ENCODE results near the gene FAM110C.
"Not testable (repeated sequence)": the region's sequence is repeated elsewhere in the genome, so short reads cannot be mapped to it uniquely, and the experiment has no call there.

Gene FAM110C

DNA sequence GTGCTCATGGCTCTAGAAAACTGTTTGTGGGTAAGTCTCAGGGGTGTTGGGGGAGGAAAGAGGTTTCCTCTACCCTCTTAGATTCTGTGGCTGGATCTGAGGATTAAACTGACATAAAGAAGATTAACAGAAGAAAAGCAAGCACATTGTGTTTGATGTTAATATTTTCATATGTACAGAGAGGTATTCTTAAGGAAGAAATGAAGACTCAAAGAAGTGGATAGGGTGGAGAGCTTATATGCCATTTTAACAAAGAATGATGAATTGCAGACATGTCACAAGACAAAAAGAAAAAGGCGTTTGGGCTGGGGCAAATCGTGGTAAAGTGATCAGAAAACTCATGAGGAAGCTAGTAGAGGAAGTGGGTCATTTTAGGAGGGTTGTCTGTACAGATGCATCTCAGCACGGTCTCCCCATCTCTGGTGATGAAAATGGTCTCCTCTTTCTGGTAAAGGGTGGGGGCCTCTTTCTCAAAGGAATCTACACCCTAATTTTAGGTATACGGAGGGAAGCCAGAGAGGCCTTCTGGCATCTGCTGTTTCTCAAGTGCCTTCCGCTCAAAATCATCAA, 17.8 kb downstream of the FAM110C start:
- H3K4me3 ChIP-seq (ENCODE audit: low read depth, low read length): no peak overlapping the region
- TF ChIP-seq, protein P1, sequence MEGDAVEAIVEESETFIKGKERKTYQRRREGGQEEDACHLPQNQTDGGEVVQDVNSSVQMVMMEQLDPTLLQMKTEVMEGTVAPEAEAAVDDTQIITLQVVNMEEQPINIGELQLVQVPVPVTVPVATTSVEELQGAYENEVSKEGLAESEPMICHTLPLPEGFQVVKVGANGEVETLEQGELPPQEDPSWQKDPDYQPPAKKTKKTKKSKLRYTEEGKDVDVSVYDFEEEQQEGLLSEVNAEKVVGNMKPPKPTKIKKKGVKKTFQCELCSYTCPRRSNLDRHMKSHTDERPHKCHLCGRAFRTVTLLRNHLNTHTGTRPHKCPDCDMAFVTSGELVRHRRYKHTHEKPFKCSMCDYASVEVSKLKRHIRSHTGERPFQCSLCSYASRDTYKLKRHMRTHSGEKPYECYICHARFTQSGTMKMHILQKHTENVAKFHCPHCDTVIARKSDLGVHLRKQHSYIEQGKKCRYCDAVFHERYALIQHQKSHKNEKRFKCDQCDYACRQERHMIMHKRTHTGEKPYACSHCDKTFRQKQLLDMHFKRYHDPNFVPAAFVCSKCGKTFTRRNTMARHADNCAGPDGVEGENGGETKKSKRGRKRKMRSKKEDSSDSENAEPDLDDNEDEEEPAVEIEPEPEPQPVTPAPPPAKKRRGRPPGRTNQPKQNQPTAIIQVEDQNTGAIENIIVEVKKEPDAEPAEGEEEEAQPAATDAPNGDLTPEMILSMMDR (IDR thresholded peaks at IDR 0.05; ENCODE audit: borderline replicate concordance, insufficient read depth, low read depth, low read length): no peak

DNA sequence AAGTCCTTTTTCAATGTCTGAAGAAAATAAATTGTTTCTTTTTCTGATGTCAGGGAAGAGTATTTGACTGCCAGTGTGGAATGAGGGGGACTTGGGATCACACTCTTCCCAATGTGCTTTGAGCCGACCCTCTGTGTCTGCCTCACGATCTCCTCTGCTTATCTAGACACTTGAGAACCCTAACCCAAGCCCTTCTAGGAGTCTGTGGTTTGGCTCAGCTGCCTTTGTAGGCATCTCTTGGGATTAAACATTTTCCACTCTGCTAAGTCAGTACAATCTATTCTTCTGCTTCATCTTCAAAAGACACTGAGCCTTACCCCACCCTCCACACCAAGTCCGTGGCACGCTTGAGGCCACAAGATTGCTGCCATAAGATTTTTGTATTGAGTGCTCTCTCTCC, 19.4 kb downstream of the FAM110C start:
- TF ChIP-seq, protein P1 (IDR thresholded peaks at IDR 0.05; ENCODE audit: borderline replicate concordance, insufficient read depth, low read depth, low read length): no peak
- no peak overlapping the region for H3K4me3 ChIP-seq (ENCODE audit: low read depth, low read length)

DNA sequence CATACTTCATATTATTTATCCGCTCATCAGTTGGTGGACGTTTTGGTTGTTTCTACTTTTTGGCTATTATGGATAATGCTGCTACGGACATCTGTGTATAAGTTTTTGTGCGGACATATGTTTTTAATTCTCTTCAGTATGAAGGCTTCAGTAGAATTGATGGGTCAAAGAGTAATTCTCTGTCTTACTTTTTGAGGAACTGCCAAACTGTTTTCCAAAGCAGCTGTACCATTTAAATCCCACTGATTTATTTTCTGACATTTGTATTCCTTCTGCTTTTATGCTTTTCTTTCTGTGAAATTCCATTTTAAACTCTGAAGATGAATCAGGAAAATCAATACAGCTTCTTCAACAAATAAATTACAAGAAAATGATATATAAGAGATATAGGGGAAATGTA, 20.8 kb downstream of the FAM110C start:
- TF ChIP-seq, protein P1 (IDR thresholded peaks at IDR 0.05; ENCODE audit: borderline replicate concordance, insufficient read depth, low read depth, low read length): no peak
- no peak overlapping the region for H3K4me3 ChIP-seq (ENCODE audit: low read depth, low read length)

DNA sequence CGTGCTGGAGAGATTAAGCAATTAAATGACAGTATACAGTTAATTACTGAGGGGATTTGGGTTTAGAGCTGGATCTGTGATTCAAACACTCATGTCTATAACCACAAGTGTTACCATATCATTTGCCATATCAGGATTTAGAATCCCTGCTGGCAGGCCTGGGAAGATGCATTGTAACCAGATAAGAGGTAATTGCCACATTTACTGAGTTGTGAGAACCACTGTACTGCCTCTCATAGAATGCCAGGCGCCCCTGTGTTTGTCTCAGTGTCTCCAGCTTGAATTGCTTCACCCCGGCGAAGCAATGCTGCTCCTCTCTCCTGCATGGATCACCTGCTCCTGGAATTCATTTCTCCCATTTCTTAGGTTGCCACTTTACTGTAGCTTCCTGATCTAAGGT, 21.7 kb downstream of the FAM110C start:
- H3K4me3 ChIP-seq (ENCODE audit: low read depth, low read length): not testable (repeated sequence)

DNA sequence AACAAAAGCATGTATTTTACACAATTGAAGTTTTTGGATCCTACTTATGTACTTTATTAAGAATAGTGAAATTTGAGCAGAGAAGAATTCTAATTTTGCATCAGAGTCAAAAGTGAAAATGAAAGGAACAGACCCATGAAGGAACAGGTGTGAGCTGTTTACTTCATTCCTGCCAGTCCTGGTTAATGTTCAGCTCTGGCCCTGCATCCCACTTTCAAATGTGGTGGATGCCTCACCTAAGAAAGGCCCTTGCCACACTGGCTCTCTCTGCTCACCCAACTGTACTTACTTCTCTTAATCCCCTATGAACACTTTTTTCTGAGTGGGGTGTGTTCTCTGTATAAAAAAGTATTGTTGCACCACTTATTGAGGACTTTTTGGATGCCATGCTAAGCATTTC, 22.2 kb downstream of the FAM110C start:
- TF ChIP-seq, protein P1 (IDR thresholded peaks at IDR 0.05; ENCODE audit: borderline replicate concordance, insufficient read depth, low read depth, low read length): no peak
- no peak overlapping the region for H3K4me3 ChIP-seq (ENCODE audit: low read depth, low read length)

DNA sequence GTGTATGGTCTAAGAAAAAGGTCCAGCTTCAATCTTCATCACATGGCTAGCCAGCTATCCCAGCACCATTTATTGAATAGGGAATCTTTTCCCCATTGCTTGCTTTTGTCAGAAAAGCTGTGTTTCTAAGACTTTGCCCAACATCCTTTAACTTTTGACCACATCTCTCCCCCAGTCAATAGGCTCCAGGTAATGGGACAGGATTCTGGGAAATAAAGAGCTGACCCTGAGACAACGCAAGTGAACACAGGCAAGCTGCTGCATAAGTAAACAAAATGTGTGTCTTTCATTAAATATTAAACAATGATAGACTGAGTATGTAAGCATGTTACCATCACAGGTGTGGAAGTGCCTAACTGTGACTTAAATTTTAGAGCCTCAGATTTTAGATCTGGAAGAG, 23.0 kb downstream of the FAM110C start:
- TF ChIP-seq, protein P1 (IDR thresholded peaks at IDR 0.05; ENCODE audit: borderline replicate concordance, insufficient read depth, low read depth, low read length): no peak
- no peak overlapping the region for H3K4me3 ChIP-seq (ENCODE audit: low read depth, low read length)

DNA sequence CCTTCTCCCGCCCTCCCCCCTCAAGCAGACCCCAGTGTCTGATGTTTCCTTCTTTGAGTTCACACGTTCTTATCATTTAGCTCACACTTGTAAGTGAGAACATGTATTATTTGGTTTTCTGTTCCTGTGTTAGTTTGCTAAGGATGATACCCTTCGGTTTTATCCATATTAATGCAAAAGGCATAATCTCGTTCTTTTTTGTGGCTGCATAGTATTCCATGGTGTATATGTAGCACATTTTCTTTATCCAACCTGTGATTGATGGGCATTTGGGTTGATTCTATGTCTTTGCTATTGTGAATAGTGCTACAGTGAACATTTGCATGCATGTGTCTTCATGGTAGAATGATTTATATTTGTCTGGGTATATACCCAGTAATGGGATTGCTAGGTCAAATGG, 24.1 kb downstream of the FAM110C start:
- not testable (repeated sequence) for H3K4me3 ChIP-seq (ENCODE audit: low read depth, low read length)

DNA sequence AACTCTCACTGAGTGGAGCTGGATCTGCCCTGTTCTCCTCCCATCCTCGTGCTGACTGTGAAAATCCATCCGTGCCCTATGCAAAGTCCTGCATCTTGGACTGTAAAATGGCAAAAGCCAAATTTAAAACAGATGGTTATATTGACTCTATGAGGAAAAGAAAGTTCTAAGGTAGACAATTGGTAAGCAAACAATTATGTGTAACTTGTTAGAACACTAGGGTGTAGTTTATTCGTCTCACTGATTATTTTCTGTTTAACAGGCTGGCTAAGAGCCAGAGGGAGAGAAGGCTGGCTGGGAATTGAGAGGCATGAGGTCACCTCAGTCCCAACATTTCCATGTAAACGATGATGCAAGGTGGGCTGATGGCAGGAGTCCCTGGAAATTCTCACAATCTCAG, 26.0 kb downstream of the FAM110C start:
- H3K4me3 ChIP-seq (ENCODE audit: low read depth, low read length): not testable (repeated sequence)

DNA sequence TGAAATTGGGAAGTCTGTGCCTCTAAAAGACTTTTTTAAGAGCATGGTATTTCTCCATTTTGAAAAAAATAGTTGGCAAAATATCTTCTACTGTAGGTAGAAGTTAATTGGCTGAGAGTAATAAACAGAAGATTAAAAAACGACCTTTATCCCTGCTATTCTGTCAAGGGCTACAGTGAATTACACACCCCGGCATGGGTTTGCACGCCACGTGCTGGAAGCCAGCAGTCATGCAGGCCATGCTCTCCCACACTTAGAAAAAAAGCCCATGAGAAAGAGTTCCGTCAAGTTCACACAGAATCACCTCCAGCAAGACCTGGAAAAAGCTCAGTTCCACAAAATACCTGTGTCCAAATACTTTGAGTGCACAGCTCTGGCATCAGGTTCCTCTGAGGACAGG, 26.8 kb downstream of the FAM110C start:
- H3K4me3 ChIP-seq (ENCODE audit: low read depth, low read length): no peak overlapping the region
- TF ChIP-seq, protein P1 (IDR thresholded peaks at IDR 0.05; ENCODE audit: borderline replicate concordance, insufficient read depth, low read depth, low read length): no peak
